SK-N-SH treated with all-trans-retinoic acid at 6 μM for 48 hours (cell line): ENCODE data around the gene TFDP1.

Experiments used
- ATAC-seq: fragments of 200-7000 bp; cut with Tn5 transposase; 3 replicates; pipeline ENCODE4 v1.9.1; 2020; ENCODE audit warnings: mild to moderate bottlenecking, moderate library complexity
- ARNTL ChIP-seq: fragments of 450-650 bp; formaldehyde crosslinking; IDR thresholded peaks from 2 replicates; pipeline ENCODE4 v1.5.0; 2020; ENCODE audit warnings: low read depth, mild to moderate bottlenecking, moderate library complexity, borderline replicate concordance
- CSDC2 ChIP-seq: fragments of 250-450 bp; sonication (Bioruptor Pico); IDR thresholded peaks from 2 replicates; pipeline ENCODE4 v1.5.0; 2020; ENCODE audit warnings: mild to moderate bottlenecking, moderate library complexity
- ESRRG ChIP-seq: fragments of 250-450 bp; sonication (Bioruptor Pico); IDR thresholded peaks from 2 replicates; pipeline ENCODE4 v1.6.1; 2021; ENCODE audit warnings: mild to moderate bottlenecking
- ISL1 ChIP-seq: fragments of 250-450 bp; sonication (Bioruptor Pico); IDR thresholded peaks from 2 replicates; pipeline ENCODE4 v2.1.2; 2022; ENCODE audit warnings: mild to moderate bottlenecking, moderate library complexity
- OSR1 ChIP-seq: fragments of 250-450 bp; sonication (Bioruptor Pico); IDR thresholded peaks from 2 replicates; pipeline ENCODE4 v1.8.0; 2022; ENCODE audit warnings: moderate library complexity, mild to moderate bottlenecking, inconsistent platforms
- PPARA ChIP-seq: fragments of 250-450 bp; sonication (Bioruptor Pico); IDR thresholded peaks from 2 replicates; pipeline ENCODE4 v1.5.0; 2020; ENCODE audit warnings: mild to moderate bottlenecking, borderline replicate concordance
- RARB ChIP-seq: fragments of 250-450 bp; sonication (Bioruptor Pico); IDR thresholded peaks from 2 replicates; pipeline ENCODE4 v1.8.0; 2021; ENCODE audit warnings: mild to moderate bottlenecking, moderate library complexity
- SNAI2 ChIP-seq: fragments of 250-450 bp; sonication (Bioruptor Pico); IDR thresholded peaks from 2 replicates; pipeline ENCODE4 v1.5.0; 2020; ENCODE audit warnings: mild to moderate bottlenecking, moderate library complexity
- TCF4 ChIP-seq: fragments of 250-450 bp; sonication (Bioruptor Pico); IDR thresholded peaks from 2 replicates; pipeline ENCODE4 v1.8.0; 2021; ENCODE audit warnings: mild to moderate bottlenecking, moderate library complexity, borderline replicate concordance
- TOX ChIP-seq: fragments of 250-450 bp; sonication (Bioruptor Pico); IDR thresholded peaks from 2 replicates; pipeline ENCODE4 v1.8.0; 2021; ENCODE audit warnings: mild to moderate bottlenecking, moderate library complexity, borderline replicate concordance
- ZC3H10 ChIP-seq: fragments of 250-450 bp; sonication (Bioruptor Pico); IDR thresholded peaks from 2 replicates; pipeline ENCODE4 v1.5.1; 2021; ENCODE audit warnings: mild to moderate bottlenecking, moderate library complexity
- ZFP3 ChIP-seq: fragments of 250-450 bp; sonication (Bioruptor Pico); IDR thresholded peaks from 2 replicates; pipeline ENCODE4 v1.5.0; 2020; ENCODE audit warnings: mild to moderate bottlenecking, moderate library complexity
- ZFP30 ChIP-seq: fragments of 450-650 bp; formaldehyde crosslinking; IDR thresholded peaks from 2 replicates; pipeline ENCODE4 v1.5.0; 2022; ENCODE audit warnings: mild to moderate bottlenecking, moderate library complexity
- ZNF565 ChIP-seq: fragments of 450-650 bp; formaldehyde crosslinking; conservative IDR thresholded peaks from 2 replicates; pipeline ENCODE4 v1.5.0; 2020; ENCODE audit warnings: low read depth, mild to moderate bottlenecking, moderate library complexity
- ZNF70 ChIP-seq: fragments of 450-650 bp; formaldehyde crosslinking; IDR thresholded peaks from 2 replicates; pipeline ENCODE4 v1.5.0; 2020; ENCODE audit warnings: mild to moderate bottlenecking, moderate library complexity
- ZNF8 ChIP-seq: fragments of 450-650 bp; formaldehyde crosslinking; IDR thresholded peaks from 2 replicates; pipeline ENCODE4 v1.5.0; 2020; ENCODE audit warnings: mild to moderate bottlenecking, moderate library complexity
- TF ChIP-seq, protein P1 (sequence below): fragments of 250-450 bp; sonication (Bioruptor Pico); IDR thresholded peaks from 2 replicates; pipeline ENCODE4 v1.5.1; 2020; ENCODE audit warnings: low read depth, mild to moderate bottlenecking, moderate library complexity
- TF ChIP-seq, protein P2 (sequence below): fragments of 250-450 bp; sonication (Bioruptor Pico); IDR thresholded peaks from 2 replicates; pipeline ENCODE4 v1.5.1; 2021; ENCODE audit warnings: mild to moderate bottlenecking, moderate library complexity
- TF ChIP-seq, protein P3 (sequence below): fragments of 250-450 bp; sonication (Bioruptor Pico); IDR thresholded peaks from 2 replicates; pipeline ENCODE4 v1.8.0; 2020; ENCODE audit warnings: mild to moderate bottlenecking, moderate library complexity, borderline replicate concordance

Gene TFDP1

DNA sequence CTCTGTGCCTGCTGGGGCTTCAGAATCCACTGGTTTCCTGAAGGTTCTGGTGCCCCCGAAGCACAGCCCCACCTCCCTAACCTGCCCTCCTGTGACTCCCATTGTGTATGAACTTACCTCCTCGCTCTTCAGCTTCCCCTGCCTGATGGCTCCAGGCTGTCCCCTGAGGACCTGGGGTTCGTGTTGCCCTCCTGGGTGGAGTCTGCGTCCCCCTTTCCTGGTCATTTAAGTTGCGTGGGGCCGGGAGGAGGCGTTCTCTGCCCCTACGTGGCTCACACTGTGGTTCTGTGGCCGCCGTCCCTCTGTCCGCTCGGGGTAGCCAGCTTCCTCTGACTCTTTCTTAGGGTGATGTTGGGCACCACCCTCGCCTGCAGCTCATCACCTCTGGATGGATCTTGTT lies 13.9 kb downstream of the TFDP1 start:
- TF ChIP-seq RARB (CRISPR knock-in tag), result no peak
- TF ChIP-seq OSR1 (CRISPR knock-in tag), result no peak
- TF ChIP-seq ZFP3 (CRISPR knock-in tag), result no peak
- TF ChIP-seq ZFP30 (CRISPR knock-in tag), result no peak
- no peak for TF ChIP-seq ZNF565
- TF ChIP-seq ZC3H10 (CRISPR knock-in tag), result no peak
- TF ChIP-seq PPARA (CRISPR knock-in tag), result no peak
- no peak for TF ChIP-seq ESRRG (CRISPR knock-in tag)
- no peak for TF ChIP-seq CSDC2
- TF ChIP-seq ISL1 (CRISPR knock-in tag), result no peak
- TF ChIP-seq, protein P1, sequence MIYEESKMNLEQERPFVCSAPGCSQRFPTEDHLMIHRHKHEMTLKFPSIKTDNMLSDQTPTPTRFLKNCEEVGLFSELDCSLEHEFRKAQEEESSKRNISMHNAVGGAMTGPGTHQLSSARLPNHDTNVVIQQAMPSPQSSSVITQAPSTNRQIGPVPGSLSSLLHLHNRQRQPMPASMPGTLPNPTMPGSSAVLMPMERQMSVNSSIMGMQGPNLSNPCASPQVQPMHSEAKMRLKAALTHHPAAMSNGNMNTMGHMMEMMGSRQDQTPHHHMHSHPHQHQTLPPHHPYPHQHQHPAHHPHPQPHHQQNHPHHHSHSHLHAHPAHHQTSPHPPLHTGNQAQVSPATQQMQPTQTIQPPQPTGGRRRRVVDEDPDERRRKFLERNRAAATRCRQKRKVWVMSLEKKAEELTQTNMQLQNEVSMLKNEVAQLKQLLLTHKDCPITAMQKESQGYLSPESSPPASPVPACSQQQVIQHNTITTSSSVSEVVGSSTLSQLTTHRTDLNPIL, result no peak
- TF ChIP-seq TCF4 (CRISPR knock-in tag), result no peak
- no peak for TF ChIP-seq SNAI2 (CRISPR knock-in tag)
- no peak for TF ChIP-seq ARNTL (CRISPR knock-in tag)
- TF ChIP-seq, protein P2, sequence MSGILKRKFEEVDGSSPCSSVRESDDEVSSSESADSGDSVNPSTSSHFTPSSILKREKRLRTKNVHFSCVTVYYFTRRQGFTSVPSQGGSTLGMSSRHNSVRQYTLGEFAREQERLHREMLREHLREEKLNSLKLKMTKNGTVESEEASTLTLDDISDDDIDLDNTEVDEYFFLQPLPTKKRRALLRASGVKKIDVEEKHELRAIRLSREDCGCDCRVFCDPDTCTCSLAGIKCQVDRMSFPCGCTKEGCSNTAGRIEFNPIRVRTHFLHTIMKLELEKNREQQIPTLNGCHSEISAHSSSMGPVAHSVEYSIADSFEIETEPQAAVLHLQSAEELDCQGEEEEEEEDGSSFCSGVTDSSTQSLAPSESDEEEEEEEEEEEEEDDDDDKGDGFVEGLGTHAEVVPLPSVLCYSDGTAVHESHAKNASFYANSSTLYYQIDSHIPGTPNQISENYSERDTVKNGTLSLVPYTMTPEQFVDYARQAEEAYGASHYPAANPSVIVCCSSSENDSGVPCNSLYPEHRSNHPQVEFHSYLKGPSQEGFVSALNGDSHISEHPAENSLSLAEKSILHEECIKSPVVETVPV (CRISPR knock-in tag), result no peak
- TF ChIP-seq ZNF8 (CRISPR knock-in tag), result no peak
- no peak for ATAC-seq

DNA sequence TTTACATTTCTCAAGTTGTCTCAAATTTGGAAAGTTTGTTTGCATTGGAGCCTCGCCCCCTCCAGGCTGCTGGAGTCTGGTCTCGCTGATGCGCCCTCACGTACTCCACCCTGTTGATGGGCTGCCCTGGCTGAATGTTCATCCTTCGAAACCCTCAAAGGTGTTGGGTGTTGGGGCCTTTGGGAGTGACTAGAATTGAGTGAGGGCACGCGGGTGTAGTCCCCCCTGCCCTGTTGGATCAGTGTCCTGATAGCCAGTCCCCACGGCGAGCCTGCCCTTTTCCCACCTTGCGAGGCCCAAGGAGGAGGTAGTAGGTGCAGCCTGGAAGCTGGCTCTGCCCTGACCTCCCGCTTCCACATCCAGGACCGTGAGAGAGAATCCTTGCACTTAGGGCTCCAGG lies 14.8 kb downstream of the TFDP1 start:
- TF ChIP-seq, protein P3, sequence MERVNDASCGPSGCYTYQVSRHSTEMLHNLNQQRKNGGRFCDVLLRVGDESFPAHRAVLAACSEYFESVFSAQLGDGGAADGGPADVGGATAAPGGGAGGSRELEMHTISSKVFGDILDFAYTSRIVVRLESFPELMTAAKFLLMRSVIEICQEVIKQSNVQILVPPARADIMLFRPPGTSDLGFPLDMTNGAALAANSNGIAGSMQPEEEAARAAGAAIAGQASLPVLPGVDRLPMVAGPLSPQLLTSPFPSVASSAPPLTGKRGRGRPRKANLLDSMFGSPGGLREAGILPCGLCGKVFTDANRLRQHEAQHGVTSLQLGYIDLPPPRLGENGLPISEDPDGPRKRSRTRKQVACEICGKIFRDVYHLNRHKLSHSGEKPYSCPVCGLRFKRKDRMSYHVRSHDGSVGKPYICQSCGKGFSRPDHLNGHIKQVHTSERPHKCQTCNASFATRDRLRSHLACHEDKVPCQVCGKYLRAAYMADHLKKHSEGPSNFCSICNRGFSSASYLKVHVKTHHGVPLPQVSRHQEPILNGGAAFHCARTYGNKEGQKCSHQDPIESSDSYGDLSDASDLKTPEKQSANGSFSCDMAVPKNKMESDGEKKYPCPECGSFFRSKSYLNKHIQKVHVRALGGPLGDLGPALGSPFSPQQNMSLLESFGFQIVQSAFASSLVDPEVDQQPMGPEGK, result no peak
- TF ChIP-seq OSR1 (CRISPR knock-in tag), result no peak
- ATAC-seq, result no peak

DNA sequence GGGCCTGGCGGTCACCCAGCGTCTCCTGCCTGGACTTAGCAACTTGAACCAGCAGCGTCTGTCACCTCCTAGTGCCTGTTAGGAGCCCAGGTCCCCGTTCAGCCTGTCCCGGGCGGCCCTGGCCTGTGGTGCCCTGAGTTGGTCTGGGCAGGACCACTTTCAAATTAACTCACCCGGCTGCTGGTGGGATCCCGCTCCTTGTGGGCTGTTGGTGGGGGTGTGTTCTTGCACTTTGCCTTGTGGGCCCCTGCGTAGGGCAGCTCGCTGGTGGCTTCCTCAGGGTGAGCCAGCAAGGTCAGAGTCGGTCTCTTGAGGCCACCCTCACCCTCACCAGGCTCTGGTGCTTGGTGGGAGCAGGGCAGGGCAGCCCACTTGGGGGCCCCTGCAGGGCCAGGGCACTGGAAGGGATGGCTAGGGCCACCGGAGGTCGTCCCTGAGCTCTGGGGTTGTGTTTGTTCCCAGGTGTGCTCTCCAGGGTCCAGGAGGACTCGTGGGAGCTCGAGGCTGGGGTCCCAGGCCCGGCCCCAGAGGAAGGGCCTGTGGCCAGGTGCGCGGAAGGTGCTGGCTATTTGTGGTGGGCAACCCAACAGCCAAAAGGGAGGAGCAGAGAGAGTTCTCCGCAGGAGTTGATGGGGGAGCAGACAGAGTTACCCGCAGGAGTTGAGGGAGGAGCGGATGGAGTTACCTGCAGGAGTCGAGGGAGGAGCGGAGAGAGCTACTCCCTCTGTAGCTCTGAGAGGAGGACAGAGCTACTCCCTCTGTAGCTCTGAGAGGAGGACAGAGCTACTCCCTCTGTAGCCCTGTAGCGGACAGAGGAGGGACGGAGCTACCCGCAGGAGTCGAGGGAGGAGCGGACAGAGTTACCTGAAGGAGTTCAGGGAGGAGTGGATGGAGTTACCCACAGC lies 16.9 kb downstream of the TFDP1 start:
- ATAC-seq, result no peak
- TF ChIP-seq CSDC2 (no peak), ZNF70 (CRISPR knock-in tag) (no peak), ZFP30 (CRISPR knock-in tag) (no peak), ARNTL (CRISPR knock-in tag) (no peak), ISL1 (CRISPR knock-in tag) (no peak), TOX (CRISPR knock-in tag) (no peak), ZC3H10 (CRISPR knock-in tag) (no peak), PPARA (CRISPR knock-in tag) (no peak), OSR1 (CRISPR knock-in tag) (no peak), TCF4 (CRISPR knock-in tag) (no peak)
- TF ChIP-seq, protein P3, result no peak
- TF ChIP-seq, protein P2 (CRISPR knock-in tag), result no peak
